Measurements from ENCODE around the gene PIK3AP1. TPM values are rescaled to one million over a fixed set of nuclear protein-coding genes. Genes with fewer than 3 reads are reported as not detected.
A peak's percentile ranks its signal among the peaks of the same experiment; 100 is the strongest.

PIK3AP1 gene
- total RNA-seq, 1 donor from 2014 or later, result 5.4 TPM

GRCh38 chr10:96598846-96599245, 121.5 kb downstream of the PIK3AP1 start:
- DNase-seq, result no peak
- Histone ChIP-seq H3K9me3 (replicated peaks) (no peaks in the 10 kb centered on the region), H3K4me3 (no peak overlapping the region), H3K27me3 (ENCODE audit: low read depth) (no peaks in the 10 kb centered on the region), H3K27ac (replicated peaks) (no peak overlapping the region), H3K36me3 (no peaks in the 10 kb centered on the region), H3K4me1 (peaks cover 6% of the 10 kb centered on the region)
- intact Hi-C loops (cut with micrococcal nuclease), result no loop called here
- TF ChIP-seq CTCF (IDR thresholded peaks at IDR 0.05; ENCODE audit: borderline replicate concordance), result no peak

- Histone ChIP-seq H3K4me1 (peaks cover 6% of the 10 kb centered on the region), H3K27me3 (ENCODE audit: low read depth) (no peaks in the 10 kb centered on the region), H3K36me3 (no peaks in the 10 kb centered on the region), H3K27ac (replicated peaks) (no peak overlapping the region), H3K9me3 (replicated peaks) (no peaks in the 10 kb centered on the region), H3K4me3 (no peak overlapping the region)
- intact Hi-C loops (cut with micrococcal nuclease), result no loop called here
- no peak for TF ChIP-seq CTCF (IDR thresholded peaks at IDR 0.05; ENCODE audit: borderline replicate concordance)
- DNase-seq, result no peak
Measured at GRCh38 chr10:96596422-96597407, 123.6 kb downstream of the PIK3AP1 start.

- DNase-seq, result no peak
- intact Hi-C loops (cut with micrococcal nuclease), result no loop called here
- Histone ChIP-seq H3K27me3 (ENCODE audit: low read depth) (no peaks in the 10 kb centered on the region), H3K36me3 (no peaks in the 10 kb centered on the region), H3K9me3 (replicated peaks) (no peaks in the 10 kb centered on the region), H3K4me1 (peaks cover 6% of the 10 kb centered on the region), H3K4me3 (no peak overlapping the region), H3K27ac (replicated peaks) (no peak overlapping the region)
- no peak for TF ChIP-seq CTCF (IDR thresholded peaks at IDR 0.05; ENCODE audit: borderline replicate concordance)
Measured at GRCh38 chr10:96595741-96596140, 124.6 kb downstream of the PIK3AP1 start.

GRCh38 chr10:96591946-96592345, 128.4 kb downstream of the PIK3AP1 start:
- no peak for DNase-seq
- Histone ChIP-seq H3K27ac (replicated peaks) (no peak overlapping the region), H3K9me3 (replicated peaks) (no peaks in the 10 kb centered on the region), H3K4me1 (peaks cover 18% of the 10 kb centered on the region), H3K27me3 (ENCODE audit: low read depth) (no peaks in the 10 kb centered on the region), H3K4me3 (no peak overlapping the region), H3K36me3 (no peaks in the 10 kb centered on the region)
- intact Hi-C loops (cut with micrococcal nuclease), result no loop called here
- no peak for TF ChIP-seq CTCF (IDR thresholded peaks at IDR 0.05; ENCODE audit: borderline replicate concordance)

- no peak for DNase-seq
- intact Hi-C loops (cut with micrococcal nuclease), result no loop called here
- H3K27ac ChIP-seq (replicated peaks), result peak overlapping the region; percentile 99
- H3K4me1 ChIP-seq, result peaks cover 47% of the 10 kb centered on the region
- no peak overlapping the region for H3K4me3 ChIP-seq
- no peak for TF ChIP-seq CTCF (IDR thresholded peaks at IDR 0.05; ENCODE audit: borderline replicate concordance)
- H3K27me3 ChIP-seq (ENCODE audit: low read depth), result no peaks in the 10 kb centered on the region
- H3K36me3 ChIP-seq, result no peaks in the 10 kb centered on the region
- H3K9me3 ChIP-seq (replicated peaks), result no peaks in the 10 kb centered on the region
Measured at GRCh38 chr10:96588616-96589419, 131.5 kb downstream of the PIK3AP1 start.
